GM12875 (cell line): Measurements from ENCODE around the gene OR6N1.

ENCODE experiments used
- H3K4me3 ChIP-seq: one replicate; pipeline ENCODE4 v1.5.1; 2011; ENCODE audit warnings: low read depth, low read length, control low read depth
- CTCF ChIP-seq: IDR thresholded peaks from 2 replicates; pipeline ENCODE4 v1.5.1; 2011; ENCODE audit warnings: low read depth, mild to moderate bottlenecking, control low read depth, inconsistent platforms, low read length, moderate library complexity, borderline replicate concordance; ENCODE audit not compliant: insufficient read depth

Gene OR6N1

GRCh38 chr1:158754420-158754819 lies 17.6 kb downstream of the OR6N1 start, which contains the start of gene OR6K6:
TSS of gene OR6K6 (plus strand) at chr1:158754720. CDS start at chr1:158754888, 168 bp downstream.
- no peak for TF ChIP-seq CTCF
- H3K4me3 ChIP-seq: no peak within 1 kb of the TSS

GRCh38 chr1:158752155-158752712 lies 19.8 kb downstream of the OR6N1 start:
- TF ChIP-seq CTCF: no peak
- H3K4me3 ChIP-seq: no peak overlapping the region

- no peak overlapping the region for H3K4me3 ChIP-seq
- TF ChIP-seq CTCF: no peak
Observed at GRCh38 chr1:158735848-158736247, 36.1 kb downstream of the OR6N1 start.

GRCh38 chr1:158732524-158732923 lies 39.5 kb downstream of the OR6N1 start:
- no peak for TF ChIP-seq CTCF

GRCh38 chr1:158731707-158732106 lies 40.3 kb downstream of the OR6N1 start:
- no peak for TF ChIP-seq CTCF
- H3K4me3 ChIP-seq: no peak overlapping the region

More at GRCh38 chr1:158732524-158732923, 39.5 kb downstream of the OR6N1 start:
- H3K4me3 ChIP-seq: no peak overlapping the region

- TF ChIP-seq CTCF: no peak
- H3K4me3 ChIP-seq: no peak overlapping the region
Observed at GRCh38 chr1:158730453-158730852, 41.5 kb downstream of the OR6N1 start.

- TF ChIP-seq CTCF: no peak
- H3K4me3 ChIP-seq: no peak overlapping the region
Observed at GRCh38 chr1:158728510-158729225, 43.3 kb downstream of the OR6N1 start.
